ENCODE measurements around the gene DHH. TPM values are rescaled to one million over a fixed set of nuclear protein-coding genes. Genes with fewer than 3 reads are reported as not detected.

DHH gene
- not detected in 2 replicates for polyA plus RNA-seq (2011; rRNA removed)
- 0.03 TPM in 1 of 2 replicates, not detected in the other for polyA plus RNA-seq (2012; cell fraction: cytosol; rRNA removed)
- polyA plus RNA-seq (2012; cell fraction: nucleus; rRNA removed) = 0.06 and 0.12 TPM in 2 replicates
- not detected in 3 replicates for polyA plus RNA-seq (2017; fragmentation: RNase III; extraction: RNeasy Plus Mini Kit Qiagen cat#74134 plus additional on column Dnase treatment)
- polyA minus RNA-seq (2011; rRNA and poly(A)+ RNA removed) = not detected in 2 replicates

DNA sequence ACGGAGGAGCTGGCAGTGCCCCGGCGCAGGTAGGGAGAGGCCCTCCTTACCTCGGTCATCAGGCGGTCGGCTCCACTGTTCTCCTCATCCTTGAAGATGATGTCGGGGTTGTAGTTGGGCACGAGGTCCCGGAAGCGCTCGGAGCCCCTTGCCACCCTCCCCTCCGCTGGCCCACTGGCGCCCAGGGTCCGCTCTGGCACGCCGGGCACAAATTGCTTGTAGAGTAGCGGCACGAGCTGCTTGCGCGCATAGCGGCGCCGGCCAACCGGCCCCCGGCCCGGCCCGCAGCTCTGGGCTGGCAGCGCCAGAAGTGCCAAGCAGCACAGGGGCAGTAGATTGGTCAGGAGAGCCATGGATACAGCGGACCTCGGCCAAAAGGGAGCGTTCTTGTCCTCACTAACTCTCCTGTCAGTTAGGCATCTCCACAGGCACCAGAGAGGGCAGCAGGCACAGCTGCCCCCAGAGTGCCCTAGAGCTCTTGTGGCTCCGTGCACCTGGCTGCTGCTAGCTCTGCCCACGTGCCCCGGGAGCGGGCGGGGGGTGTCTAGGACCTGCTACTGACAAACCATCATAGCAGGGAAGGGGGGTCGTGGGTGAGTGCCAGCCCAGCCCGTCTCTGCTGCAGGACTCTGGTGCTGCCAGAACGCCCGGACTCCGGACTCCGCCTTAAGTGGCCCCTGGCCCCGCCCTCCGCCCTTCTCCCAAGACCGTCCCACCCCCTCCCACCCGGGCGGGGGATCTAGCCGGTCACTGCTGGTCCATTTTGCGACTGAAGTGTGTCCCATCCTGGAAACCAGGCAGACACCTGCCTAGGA is at the start of gene DHH:
TSS of gene DHH (minus strand) at position 642 of the 815 bp plus-strand sequence. CDS start at position 353, 289 bp downstream.
- H3K9me3 ChIP-seq = no peaks in the 10 kb centered on the region
- FAIRE-seq = no peak
- ATAC-seq = peak in 1 of 2 experiments; percentile 18; a peak in 3 of 6 replicates
- no peak for DNase-seq (ENCODE audit: low read depth in 1 of 2, low spot score in 1 of 2)
- H3K4me1 ChIP-seq = peaks cover 17% of the 10 kb centered on the region; the same call in 2 of the 3 replicates
- WGBS (ENCODE audit: missing lambda C conversion rate) = 57% methylated on average over 34 of the region's 49 CpGs
- H3K4me2 ChIP-seq = peak within 1 kb of the TSS; percentile 60
- CTCF ChIA-PET = interaction anchor here (0.8 to 11.5 kb wide), 11 partner anchors 13 to 253 kb away, joined by 3 to 166 read pairs (median 4); partner anchors contain the start of genes LMBR1L, RHEBL1 and TUBA1B
- POLR2A ChIA-PET = interaction anchor here (1.0 kb wide), 1 partner anchor 36 kb away, joined by 3 read pairs; no protein-coding TSS in a partner anchor
- no peak within 1 kb of the TSS for H3K27ac ChIP-seq
- 0 out of 3 replicates have a peak within 1 kb of the TSS, but pooled peaks have one; percentile 9 for H3K4me3 ChIP-seq
- TF ChIP-seq, protein P1, sequence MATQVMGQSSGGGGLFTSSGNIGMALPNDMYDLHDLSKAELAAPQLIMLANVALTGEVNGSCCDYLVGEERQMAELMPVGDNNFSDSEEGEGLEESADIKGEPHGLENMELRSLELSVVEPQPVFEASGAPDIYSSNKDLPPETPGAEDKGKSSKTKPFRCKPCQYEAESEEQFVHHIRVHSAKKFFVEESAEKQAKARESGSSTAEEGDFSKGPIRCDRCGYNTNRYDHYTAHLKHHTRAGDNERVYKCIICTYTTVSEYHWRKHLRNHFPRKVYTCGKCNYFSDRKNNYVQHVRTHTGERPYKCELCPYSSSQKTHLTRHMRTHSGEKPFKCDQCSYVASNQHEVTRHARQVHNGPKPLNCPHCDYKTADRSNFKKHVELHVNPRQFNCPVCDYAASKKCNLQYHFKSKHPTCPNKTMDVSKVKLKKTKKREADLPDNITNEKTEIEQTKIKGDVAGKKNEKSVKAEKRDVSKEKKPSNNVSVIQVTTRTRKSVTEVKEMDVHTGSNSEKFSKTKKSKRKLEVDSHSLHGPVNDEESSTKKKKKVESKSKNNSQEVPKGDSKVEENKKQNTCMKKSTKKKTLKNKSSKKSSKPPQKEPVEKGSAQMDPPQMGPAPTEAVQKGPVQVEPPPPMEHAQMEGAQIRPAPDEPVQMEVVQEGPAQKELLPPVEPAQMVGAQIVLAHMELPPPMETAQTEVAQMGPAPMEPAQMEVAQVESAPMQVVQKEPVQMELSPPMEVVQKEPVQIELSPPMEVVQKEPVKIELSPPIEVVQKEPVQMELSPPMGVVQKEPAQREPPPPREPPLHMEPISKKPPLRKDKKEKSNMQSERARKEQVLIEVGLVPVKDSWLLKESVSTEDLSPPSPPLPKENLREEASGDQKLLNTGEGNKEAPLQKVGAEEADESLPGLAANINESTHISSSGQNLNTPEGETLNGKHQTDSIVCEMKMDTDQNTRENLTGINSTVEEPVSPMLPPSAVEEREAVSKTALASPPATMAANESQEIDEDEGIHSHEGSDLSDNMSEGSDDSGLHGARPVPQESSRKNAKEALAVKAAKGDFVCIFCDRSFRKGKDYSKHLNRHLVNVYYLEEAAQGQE (IDR thresholded peaks at IDR 0.05) = no peak
- no peak for TF ChIP-seq RNF2 (IDR thresholded peaks at IDR 0.05; ENCODE audit: borderline replicate concordance, low read depth)
- TF ChIP-seq CHD2 (IDR thresholded peaks at IDR 0.05; ENCODE audit: low read length, partially characterized antibody) = no peak
- TF ChIP-seq, protein P2, sequence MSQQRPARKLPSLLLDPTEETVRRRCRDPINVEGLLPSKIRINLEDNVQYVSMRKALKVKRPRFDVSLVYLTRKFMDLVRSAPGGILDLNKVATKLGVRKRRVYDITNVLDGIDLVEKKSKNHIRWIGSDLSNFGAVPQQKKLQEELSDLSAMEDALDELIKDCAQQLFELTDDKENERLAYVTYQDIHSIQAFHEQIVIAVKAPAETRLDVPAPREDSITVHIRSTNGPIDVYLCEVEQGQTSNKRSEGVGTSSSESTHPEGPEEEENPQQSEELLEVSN (IDR thresholded peaks at IDR 0.05; ENCODE audit: borderline replicate concordance, low read depth) = no peak
- no peak for TF ChIP-seq BHLHE40 (IDR thresholded peaks at IDR 0.05; ENCODE audit: low read depth, low read length)
- no peak for TF ChIP-seq EHF (CRISPR knock-in tag; IDR thresholded peaks at IDR 0.05)
- no peak for TF ChIP-seq FOSL2 (IDR thresholded peaks at IDR 0.05)
- no peak for TF ChIP-seq FOSL2 (CRISPR knock-in tag; IDR thresholded peaks at IDR 0.05)
- no peak for TF ChIP-seq POLR2A (IDR thresholded peaks at IDR 0.05; ENCODE audit: low read length)
- no peak for TF ChIP-seq HOXB13 (CRISPR knock-in tag; IDR thresholded peaks at IDR 0.05; ENCODE audit: low read depth)
- no peak for TF ChIP-seq HOXA7 (CRISPR knock-in tag; IDR thresholded peaks at IDR 0.05)
- no peak for TF ChIP-seq CBX2 (IDR thresholded peaks at IDR 0.05; ENCODE audit: borderline replicate concordance, low read depth)
- no peak for TF ChIP-seq FOXS1 (CRISPR knock-in tag; IDR thresholded peaks at IDR 0.05)
- TF ChIP-seq, protein P3, sequence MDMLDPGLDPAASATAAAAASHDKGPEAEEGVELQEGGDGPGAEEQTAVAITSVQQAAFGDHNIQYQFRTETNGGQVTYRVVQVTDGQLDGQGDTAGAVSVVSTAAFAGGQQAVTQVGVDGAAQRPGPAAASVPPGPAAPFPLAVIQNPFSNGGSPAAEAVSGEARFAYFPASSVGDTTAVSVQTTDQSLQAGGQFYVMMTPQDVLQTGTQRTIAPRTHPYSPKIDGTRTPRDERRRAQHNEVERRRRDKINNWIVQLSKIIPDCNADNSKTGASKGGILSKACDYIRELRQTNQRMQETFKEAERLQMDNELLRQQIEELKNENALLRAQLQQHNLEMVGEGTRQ (IDR thresholded peaks at IDR 0.05) = no peak
- TF ChIP-seq, protein P4, sequence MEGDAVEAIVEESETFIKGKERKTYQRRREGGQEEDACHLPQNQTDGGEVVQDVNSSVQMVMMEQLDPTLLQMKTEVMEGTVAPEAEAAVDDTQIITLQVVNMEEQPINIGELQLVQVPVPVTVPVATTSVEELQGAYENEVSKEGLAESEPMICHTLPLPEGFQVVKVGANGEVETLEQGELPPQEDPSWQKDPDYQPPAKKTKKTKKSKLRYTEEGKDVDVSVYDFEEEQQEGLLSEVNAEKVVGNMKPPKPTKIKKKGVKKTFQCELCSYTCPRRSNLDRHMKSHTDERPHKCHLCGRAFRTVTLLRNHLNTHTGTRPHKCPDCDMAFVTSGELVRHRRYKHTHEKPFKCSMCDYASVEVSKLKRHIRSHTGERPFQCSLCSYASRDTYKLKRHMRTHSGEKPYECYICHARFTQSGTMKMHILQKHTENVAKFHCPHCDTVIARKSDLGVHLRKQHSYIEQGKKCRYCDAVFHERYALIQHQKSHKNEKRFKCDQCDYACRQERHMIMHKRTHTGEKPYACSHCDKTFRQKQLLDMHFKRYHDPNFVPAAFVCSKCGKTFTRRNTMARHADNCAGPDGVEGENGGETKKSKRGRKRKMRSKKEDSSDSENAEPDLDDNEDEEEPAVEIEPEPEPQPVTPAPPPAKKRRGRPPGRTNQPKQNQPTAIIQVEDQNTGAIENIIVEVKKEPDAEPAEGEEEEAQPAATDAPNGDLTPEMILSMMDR (IDR thresholded peaks at IDR 0.05) = no peak
- TF ChIP-seq JUNB (IDR thresholded peaks at IDR 0.05) = no peak
- no peak for TF ChIP-seq ZSCAN20 (CRISPR knock-in tag; IDR thresholded peaks at IDR 0.05)
- no peak for TF ChIP-seq KDM5A (IDR thresholded peaks at IDR 0.05)
- TF ChIP-seq EHMT2 (IDR thresholded peaks at IDR 0.05; ENCODE audit: low read depth) = no peak
